SK-N-SH treated with all-trans-retinoic acid at 6 μM for 48 hours (cell line): ENCODE data around the gene TUBA4A.

Experiments
- OSR1 ChIP-seq: fragments of 250-450 bp; sonication (Bioruptor Pico); IDR thresholded peaks from 2 replicates; pipeline ENCODE4 v1.8.0; 2022; ENCODE audit warnings: moderate library complexity, mild to moderate bottlenecking, inconsistent platforms
- RARB ChIP-seq: fragments of 250-450 bp; sonication (Bioruptor Pico); IDR thresholded peaks from 2 replicates; pipeline ENCODE4 v1.8.0; 2021; ENCODE audit warnings: mild to moderate bottlenecking, moderate library complexity
- TF ChIP-seq, protein P1 (sequence below): fragments of 250-450 bp; sonication (Bioruptor Pico); IDR thresholded peaks from 2 replicates; pipeline ENCODE4 v1.5.1; 2021; ENCODE audit warnings: mild to moderate bottlenecking, moderate library complexity

DNA sequence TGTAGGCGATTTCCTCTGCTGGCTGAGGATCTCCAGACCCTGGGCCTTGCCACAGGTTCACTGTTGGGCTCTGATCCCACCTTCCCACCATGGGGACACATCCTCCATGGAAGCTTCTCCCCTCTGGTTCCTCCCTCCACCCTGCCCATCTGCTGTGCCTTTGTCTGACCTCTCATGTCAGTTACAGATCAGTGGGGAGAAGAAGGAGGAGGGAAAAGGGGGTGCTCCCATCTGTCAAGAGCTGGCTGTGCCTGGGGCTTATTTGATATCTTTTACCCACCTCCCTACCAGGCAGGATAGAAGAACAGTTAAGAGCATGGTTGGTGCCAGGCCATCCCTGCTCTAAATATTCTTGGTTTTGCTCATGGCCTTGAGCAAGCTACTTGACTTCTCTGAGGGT lies 13.2 kb upstream of the TUBA4A start:
- TF ChIP-seq, protein P1, sequence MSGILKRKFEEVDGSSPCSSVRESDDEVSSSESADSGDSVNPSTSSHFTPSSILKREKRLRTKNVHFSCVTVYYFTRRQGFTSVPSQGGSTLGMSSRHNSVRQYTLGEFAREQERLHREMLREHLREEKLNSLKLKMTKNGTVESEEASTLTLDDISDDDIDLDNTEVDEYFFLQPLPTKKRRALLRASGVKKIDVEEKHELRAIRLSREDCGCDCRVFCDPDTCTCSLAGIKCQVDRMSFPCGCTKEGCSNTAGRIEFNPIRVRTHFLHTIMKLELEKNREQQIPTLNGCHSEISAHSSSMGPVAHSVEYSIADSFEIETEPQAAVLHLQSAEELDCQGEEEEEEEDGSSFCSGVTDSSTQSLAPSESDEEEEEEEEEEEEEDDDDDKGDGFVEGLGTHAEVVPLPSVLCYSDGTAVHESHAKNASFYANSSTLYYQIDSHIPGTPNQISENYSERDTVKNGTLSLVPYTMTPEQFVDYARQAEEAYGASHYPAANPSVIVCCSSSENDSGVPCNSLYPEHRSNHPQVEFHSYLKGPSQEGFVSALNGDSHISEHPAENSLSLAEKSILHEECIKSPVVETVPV (CRISPR knock-in tag), result no peak
- no peak for TF ChIP-seq OSR1 (CRISPR knock-in tag)
- TF ChIP-seq RARB (CRISPR knock-in tag), result no peak
